ENCODE measurements around the gene SULT1A1.
"Not testable (repeated sequence)": the region's sequence is repeated elsewhere in the genome, so short reads cannot be mapped to it uniquely, and the experiment has no call there.

DNA sequence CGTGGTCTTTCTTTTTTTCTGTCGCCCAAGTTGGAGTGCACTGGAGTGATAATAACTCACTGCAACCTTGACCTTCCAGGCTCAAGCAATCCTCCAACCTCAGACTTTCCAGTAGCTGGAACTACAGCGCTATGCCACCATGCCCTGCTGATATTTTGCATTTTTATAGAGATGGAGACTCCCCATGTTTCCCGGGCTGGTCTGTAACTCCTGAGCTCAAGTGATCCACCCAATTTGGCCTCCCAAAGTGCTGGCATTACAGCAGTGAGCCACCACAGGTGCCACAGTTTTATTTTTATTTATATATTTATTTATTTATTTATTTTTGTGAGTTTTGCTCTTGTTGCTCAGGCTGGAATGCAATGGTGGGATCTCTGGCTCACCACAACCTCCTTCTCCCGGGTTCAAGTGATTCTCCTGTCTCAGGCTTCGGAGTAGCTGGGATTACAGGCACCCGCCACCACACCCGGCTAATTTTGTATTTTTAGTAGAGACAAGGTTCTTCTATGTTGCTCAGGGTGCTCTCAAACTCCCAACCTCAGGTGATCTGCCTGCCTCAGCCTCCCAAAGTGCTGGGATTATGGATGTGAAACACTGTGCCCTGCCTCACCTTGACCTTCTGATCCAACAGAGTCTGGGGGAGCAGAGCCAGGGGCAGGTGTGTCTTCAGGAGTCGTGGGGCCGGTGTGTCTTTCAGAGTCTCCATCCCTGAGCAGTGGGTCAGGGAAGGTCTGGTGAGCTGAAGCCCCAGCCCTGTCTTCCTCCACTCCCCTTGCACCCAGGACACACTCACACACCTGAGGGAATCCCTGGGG lies 2.0 kb downstream of the SULT1A1 start:
- not testable (repeated sequence) for TF ChIP-seq EZH2 (IDR thresholded peaks at IDR 0.05; ENCODE audit: borderline replicate concordance, low read length)
- TF ChIP-seq, protein P1, sequence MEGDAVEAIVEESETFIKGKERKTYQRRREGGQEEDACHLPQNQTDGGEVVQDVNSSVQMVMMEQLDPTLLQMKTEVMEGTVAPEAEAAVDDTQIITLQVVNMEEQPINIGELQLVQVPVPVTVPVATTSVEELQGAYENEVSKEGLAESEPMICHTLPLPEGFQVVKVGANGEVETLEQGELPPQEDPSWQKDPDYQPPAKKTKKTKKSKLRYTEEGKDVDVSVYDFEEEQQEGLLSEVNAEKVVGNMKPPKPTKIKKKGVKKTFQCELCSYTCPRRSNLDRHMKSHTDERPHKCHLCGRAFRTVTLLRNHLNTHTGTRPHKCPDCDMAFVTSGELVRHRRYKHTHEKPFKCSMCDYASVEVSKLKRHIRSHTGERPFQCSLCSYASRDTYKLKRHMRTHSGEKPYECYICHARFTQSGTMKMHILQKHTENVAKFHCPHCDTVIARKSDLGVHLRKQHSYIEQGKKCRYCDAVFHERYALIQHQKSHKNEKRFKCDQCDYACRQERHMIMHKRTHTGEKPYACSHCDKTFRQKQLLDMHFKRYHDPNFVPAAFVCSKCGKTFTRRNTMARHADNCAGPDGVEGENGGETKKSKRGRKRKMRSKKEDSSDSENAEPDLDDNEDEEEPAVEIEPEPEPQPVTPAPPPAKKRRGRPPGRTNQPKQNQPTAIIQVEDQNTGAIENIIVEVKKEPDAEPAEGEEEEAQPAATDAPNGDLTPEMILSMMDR (IDR thresholded peaks at IDR 0.05; ENCODE audit: low read length) = not testable (repeated sequence)
